GM13977 (cell line): Measurements from ENCODE around the gene ST3GAL2.
A peak's percentile ranks its signal among the peaks of the same experiment; 100 is the strongest.

Source experiments
- DNase-seq: peaks from one replicate; pipeline ENCODE4 v3.0.0; 2012; ENCODE audit warnings: low spot score
- CTCF ChIP-seq: IDR thresholded peaks from 2 replicates; pipeline ENCODE4 v1.5.1; 2012; ENCODE audit warnings: mild to moderate bottlenecking, control low read depth; ENCODE audit not compliant: insufficient read depth; ENCODE audit errors: extremely low read depth, missing control alignments
- in situ Hi-C: fragments of 300-500 bp; cut with MboI; formaldehyde crosslinking; loops from one replicate; pipeline ENCODE4 v1.12.0; 2022; ENCODE audit warnings: low sequenced_read_pairs, low pct_unique_long_range_greater_than_20kb, mixed read lengths, inconsistent platforms; ENCODE audit not compliant: unreplicated experiment

Gene ST3GAL2

GRCh38 chr16:70399951-70400350, 38.9 kb downstream of the ST3GAL2 start:
- no peak for DNase-seq
- TF ChIP-seq CTCF, result no peak
- in situ Hi-C loops, result no loop called here

GRCh38 chr16:70399381-70399780, 39.5 kb downstream of the ST3GAL2 start:
- TF ChIP-seq CTCF, result no peak
- no peak for DNase-seq
- in situ Hi-C loops, result no loop called here

GRCh38 chr16:70398177-70398743, 40.6 kb downstream of the ST3GAL2 start:
- no peak for TF ChIP-seq CTCF
- in situ Hi-C loops, result no loop called here
- no peak for DNase-seq

- no peak for DNase-seq
- in situ Hi-C loops, result no loop called here
- no peak for TF ChIP-seq CTCF
Observed at GRCh38 chr16:70396246-70396904, 42.5 kb downstream of the ST3GAL2 start.

- peak; percentile 78 for DNase-seq
- in situ Hi-C loops, result no loop called here
- peak; percentile 90 for TF ChIP-seq CTCF
Observed at GRCh38 chr16:70395345-70395901, 43.5 kb downstream of the ST3GAL2 start.

- DNase-seq, result no peak
- TF ChIP-seq CTCF, result no peak
- in situ Hi-C loops, result no loop called here
Observed at GRCh38 chr16:70394853-70395252, 44.0 kb downstream of the ST3GAL2 start.
